Astrocyte of the spinal cord (primary cell): ENCODE measurements around the gene EDAR.

Source experiments
- DNase-seq: peaks from one replicate; pipeline ENCODE4 v3.0.0; 2011; ENCODE audit warnings: low read depth, low spot score
- H3K4me3 ChIP-seq: 2 replicates; pipeline ENCODE4 v1.5.1; 2011; ENCODE audit warnings: low read depth, mild to moderate bottlenecking, low read length, moderate library complexity
- in situ Hi-C: cut with HindIII; loops from 2 replicates; pipeline ENCODE4 v1.10.0; 2017; ENCODE audit warnings: low sequenced_read_pairs
- TF ChIP-seq, protein P1 (sequence below): IDR thresholded peaks from 2 replicates; pipeline ENCODE4 v1.5.1; 2012; ENCODE audit warnings: low read depth, mild to moderate bottlenecking, low read length, inconsistent platforms

The EDAR gene

DNA sequence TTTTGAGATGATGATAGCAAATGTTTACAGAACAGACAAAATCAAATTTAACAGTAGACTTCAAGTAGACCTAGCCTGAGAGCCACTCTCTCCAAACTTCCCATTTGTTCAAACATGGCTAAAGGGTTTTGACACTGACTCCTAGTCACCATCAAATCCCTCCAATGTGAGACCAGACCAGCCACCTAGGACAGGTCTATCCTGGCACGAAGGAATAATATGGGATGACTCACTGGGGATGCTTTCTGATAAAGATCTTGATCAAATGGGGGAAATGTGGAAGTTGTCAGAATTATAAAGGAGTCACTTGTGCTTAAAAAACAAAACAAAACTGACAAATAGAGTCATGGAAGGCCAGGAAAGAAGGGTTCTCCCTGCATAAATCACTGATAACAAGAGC lies 95.7 kb downstream of the EDAR start:
- DNase-seq, result no peak
- in situ Hi-C loops, result no loop called here
- no peak overlapping the region for H3K4me3 ChIP-seq
- TF ChIP-seq, protein P1, sequence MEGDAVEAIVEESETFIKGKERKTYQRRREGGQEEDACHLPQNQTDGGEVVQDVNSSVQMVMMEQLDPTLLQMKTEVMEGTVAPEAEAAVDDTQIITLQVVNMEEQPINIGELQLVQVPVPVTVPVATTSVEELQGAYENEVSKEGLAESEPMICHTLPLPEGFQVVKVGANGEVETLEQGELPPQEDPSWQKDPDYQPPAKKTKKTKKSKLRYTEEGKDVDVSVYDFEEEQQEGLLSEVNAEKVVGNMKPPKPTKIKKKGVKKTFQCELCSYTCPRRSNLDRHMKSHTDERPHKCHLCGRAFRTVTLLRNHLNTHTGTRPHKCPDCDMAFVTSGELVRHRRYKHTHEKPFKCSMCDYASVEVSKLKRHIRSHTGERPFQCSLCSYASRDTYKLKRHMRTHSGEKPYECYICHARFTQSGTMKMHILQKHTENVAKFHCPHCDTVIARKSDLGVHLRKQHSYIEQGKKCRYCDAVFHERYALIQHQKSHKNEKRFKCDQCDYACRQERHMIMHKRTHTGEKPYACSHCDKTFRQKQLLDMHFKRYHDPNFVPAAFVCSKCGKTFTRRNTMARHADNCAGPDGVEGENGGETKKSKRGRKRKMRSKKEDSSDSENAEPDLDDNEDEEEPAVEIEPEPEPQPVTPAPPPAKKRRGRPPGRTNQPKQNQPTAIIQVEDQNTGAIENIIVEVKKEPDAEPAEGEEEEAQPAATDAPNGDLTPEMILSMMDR, result no peak

DNA sequence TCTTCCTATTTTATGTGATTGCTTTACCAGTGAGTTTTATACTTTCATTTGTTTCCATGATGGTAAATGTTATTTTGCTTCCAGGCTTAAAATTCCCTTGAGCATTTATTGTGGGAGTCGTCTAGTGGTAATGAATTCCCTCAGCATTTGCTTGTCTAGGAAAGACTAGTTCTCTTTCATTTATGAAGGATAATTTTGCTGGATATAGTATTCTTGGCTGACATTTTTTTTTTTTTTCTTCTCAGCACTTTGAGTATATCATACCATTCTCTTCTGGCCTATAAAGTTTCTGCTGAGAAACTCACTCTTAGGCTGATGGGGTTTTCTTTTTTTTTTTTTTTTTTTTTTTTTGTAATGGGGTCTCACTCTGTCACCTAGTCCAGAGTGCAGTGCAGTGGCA lies 99.1 kb downstream of the EDAR start:
- no peak overlapping the region for H3K4me3 ChIP-seq
- DNase-seq, result no peak
- in situ Hi-C loops, result no loop called here
- TF ChIP-seq, protein P1, result no peak

DNA sequence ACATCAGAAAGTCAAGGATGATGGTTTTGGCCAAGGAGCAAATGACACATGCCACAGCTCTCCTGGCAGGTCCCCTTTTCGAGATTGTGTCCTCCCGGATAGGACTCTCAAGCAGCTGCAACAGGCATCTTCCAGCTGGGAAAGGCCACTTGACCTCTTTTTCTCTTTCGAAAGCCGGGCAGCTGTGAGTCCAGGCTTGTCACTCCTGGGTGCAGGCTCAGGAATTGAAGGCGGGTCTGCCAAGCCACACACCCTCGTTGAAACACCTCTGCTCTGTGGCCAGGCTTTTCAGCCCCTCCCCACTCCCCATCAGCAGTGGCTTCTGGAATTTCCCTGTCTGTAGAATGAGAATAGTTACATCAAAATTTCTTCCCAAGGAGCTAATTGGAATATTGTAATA lies 104.4 kb downstream of the EDAR start:
- in situ Hi-C loops, result no loop called here
- no peak overlapping the region for H3K4me3 ChIP-seq
- no peak for DNase-seq
- TF ChIP-seq, protein P1, result no peak

DNA sequence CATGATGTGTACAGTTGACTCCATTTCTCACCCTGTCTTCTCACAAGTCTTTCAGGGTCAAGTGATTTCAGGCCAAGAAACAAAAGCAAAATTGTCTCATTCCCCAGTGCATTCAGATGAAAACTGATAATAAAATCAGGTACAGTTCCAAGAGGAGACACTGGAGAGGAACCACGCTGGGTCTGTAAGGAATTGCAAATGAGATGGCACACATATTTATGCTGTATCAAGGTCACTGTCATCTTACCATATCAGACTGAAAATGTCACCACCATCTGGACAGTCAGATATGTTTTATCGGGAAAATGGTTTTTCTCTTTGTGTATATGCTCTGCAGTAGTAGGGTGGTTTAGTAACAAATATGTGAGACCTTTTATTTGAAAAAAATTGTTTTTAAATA lies 110.7 kb downstream of the EDAR start:
- H3K4me3 ChIP-seq, result no peak overlapping the region
- in situ Hi-C loops, result no loop called here
- TF ChIP-seq, protein P1, result no peak
- no peak for DNase-seq

DNA sequence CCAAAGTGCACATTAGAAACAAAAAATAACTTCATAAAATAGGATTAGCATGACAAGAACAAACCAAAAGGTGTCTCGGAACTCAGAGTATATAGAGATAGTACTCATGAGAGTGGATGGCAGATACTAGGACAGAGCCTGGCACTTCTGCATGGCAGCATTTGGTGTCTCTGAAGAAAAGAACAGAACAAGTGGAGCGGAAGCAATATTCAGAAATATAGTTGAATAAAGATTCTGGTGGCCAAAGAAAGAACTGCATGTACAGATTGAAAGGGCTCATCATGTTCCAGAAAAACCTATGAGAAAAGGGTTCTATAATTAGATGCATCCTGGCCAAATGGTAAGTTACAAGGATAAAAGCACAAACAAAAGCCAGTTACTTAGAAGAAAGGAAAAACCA lies 111.5 kb downstream of the EDAR start:
- no peak overlapping the region for H3K4me3 ChIP-seq
- TF ChIP-seq, protein P1, result no peak
- DNase-seq, result no peak
- in situ Hi-C loops, result no loop called here

DNA sequence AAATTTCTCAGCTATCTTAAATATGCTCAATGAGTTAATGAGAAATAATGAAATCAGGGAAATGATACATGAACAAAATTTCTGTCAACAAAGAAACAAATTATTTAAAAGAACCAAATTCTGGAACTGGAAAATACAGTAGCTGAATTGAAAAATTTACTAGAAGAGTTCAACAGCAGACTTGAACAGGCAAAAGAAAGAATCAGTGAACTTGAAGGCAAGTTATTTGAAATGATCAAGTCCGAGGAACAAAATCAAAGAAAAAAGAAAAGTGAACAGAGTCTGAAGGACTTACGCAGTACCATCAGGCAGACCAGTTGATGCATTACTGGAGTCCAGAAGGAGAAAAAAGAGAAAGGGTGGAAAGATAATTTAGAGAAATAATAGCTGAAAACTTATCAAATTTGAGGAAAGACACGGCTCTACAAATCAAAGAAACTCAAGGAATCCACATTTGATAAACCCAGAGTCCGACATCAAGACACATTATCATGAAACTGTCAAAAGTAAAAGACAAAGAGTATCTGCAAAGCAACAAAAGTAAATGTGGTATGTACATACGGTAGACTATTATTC lies 118.9 kb downstream of the EDAR start:
- in situ Hi-C loops, result no loop called here

More for the DNA sequence above, 118.9 kb downstream of the EDAR start:
- H3K4me3 ChIP-seq, result no peak overlapping the region
- DNase-seq, result no peak
- TF ChIP-seq, protein P1, result no peak
